ENCODE measurements around the gene RIMBP2. TPM values are rescaled to one million over a fixed set of nuclear protein-coding genes. Genes with fewer than 3 reads are reported as not detected.

RIMBP2 gene, protein sequence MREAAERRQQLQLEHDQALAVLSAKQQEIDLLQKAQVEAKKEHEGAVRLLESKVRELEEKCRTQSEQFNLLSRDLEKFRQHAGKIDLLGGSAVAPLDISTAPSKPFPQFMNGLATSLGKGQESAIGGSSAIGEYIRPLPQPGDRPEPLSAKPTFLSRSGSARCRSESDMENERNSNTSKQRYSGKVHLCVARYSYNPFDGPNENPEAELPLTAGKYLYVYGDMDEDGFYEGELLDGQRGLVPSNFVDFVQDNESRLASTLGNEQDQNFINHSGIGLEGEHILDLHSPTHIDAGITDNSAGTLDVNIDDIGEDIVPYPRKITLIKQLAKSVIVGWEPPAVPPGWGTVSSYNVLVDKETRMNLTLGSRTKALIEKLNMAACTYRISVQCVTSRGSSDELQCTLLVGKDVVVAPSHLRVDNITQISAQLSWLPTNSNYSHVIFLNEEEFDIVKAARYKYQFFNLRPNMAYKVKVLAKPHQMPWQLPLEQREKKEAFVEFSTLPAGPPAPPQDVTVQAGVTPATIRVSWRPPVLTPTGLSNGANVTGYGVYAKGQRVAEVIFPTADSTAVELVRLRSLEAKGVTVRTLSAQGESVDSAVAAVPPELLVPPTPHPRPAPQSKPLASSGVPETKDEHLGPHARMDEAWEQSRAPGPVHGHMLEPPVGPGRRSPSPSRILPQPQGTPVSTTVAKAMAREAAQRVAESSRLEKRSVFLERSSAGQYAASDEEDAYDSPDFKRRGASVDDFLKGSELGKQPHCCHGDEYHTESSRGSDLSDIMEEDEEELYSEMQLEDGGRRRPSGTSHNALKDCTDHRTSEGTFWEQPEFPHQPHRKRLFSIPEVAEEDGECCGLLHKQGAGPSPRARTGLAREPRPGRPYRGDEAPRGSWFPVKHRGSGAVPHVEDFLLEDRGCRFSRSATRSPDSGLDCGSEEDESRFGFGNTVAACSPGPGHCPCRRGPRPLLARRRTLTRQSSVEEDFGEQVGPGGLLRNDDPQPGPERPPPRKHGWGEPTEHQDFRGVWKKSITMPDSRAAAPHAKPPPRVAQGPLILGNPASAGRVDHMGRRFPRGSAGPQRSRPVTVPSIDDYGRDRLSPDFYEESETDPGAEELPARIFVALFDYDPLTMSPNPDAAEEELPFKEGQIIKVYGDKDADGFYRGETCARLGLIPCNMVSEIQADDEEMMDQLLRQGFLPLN (N-terminal part only)
- under 0.01 TPM in 1 of 2 replicates, not detected in the other for total RNA-seq

DNA sequence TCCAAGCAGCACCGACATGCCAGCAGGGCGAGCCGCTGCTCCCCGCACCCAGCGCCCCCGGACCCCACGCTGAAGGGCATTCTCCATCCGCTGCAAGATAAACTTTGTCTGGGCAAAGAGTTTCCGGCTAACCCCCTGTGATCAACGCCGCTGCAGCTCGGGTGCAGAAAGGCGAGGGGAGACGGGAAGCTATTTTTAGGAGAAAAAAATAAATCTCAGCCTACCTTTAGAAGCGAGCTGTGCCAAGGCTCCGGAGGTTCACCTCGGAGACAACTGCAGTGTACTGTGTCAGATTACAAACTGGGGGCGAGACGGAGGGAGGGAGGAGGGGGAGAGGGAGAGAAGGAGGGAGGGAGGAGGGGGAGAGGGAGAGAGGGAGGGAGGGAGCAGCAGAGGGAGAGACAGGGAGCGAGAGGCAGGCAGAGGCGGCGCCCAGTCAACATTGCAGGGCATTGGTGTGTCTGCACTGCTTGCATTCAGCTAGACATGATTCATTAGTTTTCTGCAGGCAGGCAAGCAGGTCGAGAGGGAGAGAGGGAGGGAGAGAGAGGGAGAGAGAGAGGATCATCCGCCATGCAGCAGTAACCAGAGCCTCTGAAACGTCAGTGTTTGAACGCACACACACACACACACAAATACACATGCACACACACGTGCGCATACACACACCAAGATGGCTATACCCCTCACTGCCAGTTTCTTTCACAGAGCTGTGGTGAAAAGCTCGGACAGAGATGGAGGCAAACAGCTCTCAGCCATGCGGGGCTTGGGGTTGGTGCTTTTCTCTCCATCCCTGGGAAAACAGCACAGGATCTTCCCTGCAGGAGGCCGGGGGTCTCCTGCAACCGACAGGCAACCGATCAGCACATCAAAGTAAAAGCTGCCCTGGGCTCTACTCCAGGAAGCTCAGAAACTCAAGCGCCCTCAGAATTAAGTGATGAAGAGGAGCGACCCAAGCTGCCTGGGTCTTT lies at the start of gene RIMBP2:
TSS of gene RIMBP2 (minus strand) at position 302 of the 971 bp plus-strand sequence. CDS start 237,286 bp downstream, outside the sequence.

Other genes starting within 250 kb of the RIMBP2 start
- 47.9 and 50.0 TPM in 2 replicates for gene STX2, start 123.0 kb upstream of the RIMBP2 start, total RNA-seq
- gene RAN, start 155.8 kb upstream of the RIMBP2 start, total RNA-seq, result 555 and 1,282 TPM in 2 replicates
- 0.38 and 1.1 TPM in 2 replicates for gene ADGRD1, start 237.6 kb upstream of the RIMBP2 start, total RNA-seq